HG03135 (cell line): Measurements from ENCODE around the gene PPP4R3A.
"Not testable (repeated sequence)": the region's sequence is repeated elsewhere in the genome, so short reads cannot be mapped to it uniquely, and the experiment has no call there.

Experiments
- ATAC-seq: cut with Tn5 transposase; IDR thresholded peaks from one replicate; pipeline ENCODE4 v1.9.1; 2021; ENCODE audit warnings: mild to moderate bottlenecking, moderate library complexity; ENCODE audit not compliant: unreplicated experiment

PPP4R3A gene

GRCh38 chr14:91410771-91411536 lies 99.2 kb downstream of the PPP4R3A start:
- no peak for ATAC-seq

GRCh38 chr14:91409928-91410718 lies 100.0 kb downstream of the PPP4R3A start:
- ATAC-seq, result no peak

GRCh38 chr14:91409240-91409639 lies 100.9 kb downstream of the PPP4R3A start:
- not testable (repeated sequence) for ATAC-seq
